Stomach (tissue), 9 donors: ENCODE measurements around the gene MYO1H. TPM values are rescaled to one million over a fixed set of nuclear protein-coding genes. Genes with fewer than 3 reads are reported as not detected.

Source experiments
- DNase-seq, 2 donors: peaks; one replicate each; pipeline versions ENCODE4 v3.0.0 to v3.0.0-alpha.2; 2013 to 2019
- H3K27ac ChIP-seq, 5 donors: fragments of 200-600 bp in 4 of 5; sonication (generic) in 4 of 5; one replicate each; pipeline ENCODE4 v1.5.1; 2013 to 2019; ENCODE audit warnings: mild to moderate bottlenecking in 1 of 5, moderate library complexity in 1 of 5
- H3K27me3 ChIP-seq, 3 donors: fragments of 200-600 bp; sonication (generic); one replicate each; pipeline ENCODE4 v1.5.1; 2017 to 2019; ENCODE audit warnings: mixed run types in 1 of 3
- H3K36me3 ChIP-seq, 4 donors: fragments of 200-600 bp; sonication (generic); 1 replicate in 3 of 4; 2 replicates in 1 of 4; pipeline ENCODE4 v1.5.1; 2016 to 2019
- H3K4me1 ChIP-seq, 4 donors: fragments of 200-600 bp; sonication (generic); one replicate each; pipeline ENCODE4 v1.5.1; 2016 to 2019
- H3K4me3 ChIP-seq, 4 donors: fragments of 200-600 bp; sonication (generic) in 3 of 4; one replicate each; pipeline ENCODE4 v1.5.1; 2016 to 2019; ENCODE audit warnings: mild to moderate bottlenecking in 1 of 4
- H3K9me3 ChIP-seq, 4 donors: fragments of 200-600 bp; sonication (generic); one replicate each; pipeline ENCODE4 v1.5.1; 2016 to 2019
- EP300 ChIP-seq: sonication (generic); formaldehyde crosslinking; IDR thresholded peaks from one replicate; pipeline ENCODE4 v1.6.1; 2017; ENCODE audit warnings: antibody characterized with exemption
- POLR2A ChIP-seq, 4 donors: fragments of 450-650 bp; IDR thresholded peaks; one replicate each; pipeline ENCODE4 v1.6.1; 2016; ENCODE audit warnings: antibody characterized with exemption in 4 of 4, control low read depth in 2 of 4, mild to moderate bottlenecking in 1 of 4, moderate library complexity in 1 of 4
- POLR2AphosphoS5 ChIP-seq, 3 donors: sonication (generic); formaldehyde crosslinking; IDR thresholded peaks; one replicate each; pipeline ENCODE4 v1.6.1; 2016; ENCODE audit warnings: antibody characterized with exemption in 3 of 3
- WGBS, 5 donors: extraction: QIAGEN DNeasy Blood & Tissue Kit in 3 of 5; methylation state at CpG; one replicate each; pipeline versions ENCODE4 v1.1.5 to v1.1.7; 2013 to 2018; 5-methylcytosine and 5-hydroxymethylcytosine counted together
- intact Hi-C: fragments of 100-400 bp; cut with DNase I; formaldehyde crosslinking; loops from one replicate; pipeline ENCODE4 v1.15.1; 2023; ENCODE audit warnings: low total_unique reads
- polyA plus RNA-seq, 3 donors: library from polyadenylated mRNA; stranded (reverse); fragments of 200-250 nt; gene quantifications; one replicate each; pipeline ENCODE4 v1.2.3, GENCODE V29; 2013
- total RNA-seq, 5 donors: library from RNA; depleted of rRNA; stranded (reverse); fragments of >200 nt; gene quantifications; one replicate each; pipeline versions ENCODE4 v1.1.0 to v1.2.3, GENCODE V29; 2014 to 2016
- TF ChIP-seq, protein P1 (sequence below), 7 experiments: fragments of 450-650 bp in 4 of 7; fragments of 200-600 bp in 3 of 7; sonication (generic) in 3 of 7; IDR thresholded peaks; one replicate each; pipeline ENCODE4 v1.5.1; 2016 to 2019; ENCODE audit warnings: antibody characterized with exemption in 7 of 7, control low read depth in 2 of 7, mild to moderate bottlenecking in 1 of 7
- donor health status: healthy with polysubstance abuse.
- donor health status: Bipolar disorder and iron deficiency.
- donor health status: healthy.

Gene MYO1H
- total and polyA plus RNA-seq, 8 donors = 0.08 TPM; not detected in 7

GRCh38 chr12:109459247-109459646 is 111.5 kb downstream of the MYO1H start:
- intact Hi-C loops = no loop called here
- Histone ChIP-seq H3K9me3 (no peaks in the 10 kb centered on the region), H3K36me3 (peaks cover 35 to 54% (median 49%) of the 10 kb centered on the region in 4 donors), H3K4me3 (no peak overlapping the region), H3K27me3 (no peaks in the 10 kb centered on the region), H3K4me1 (peaks cover 48 to 68% (median 58%) of the 10 kb centered on the region in 4 donors), H3K27ac (peak overlapping the region in 4 of 5 donors; percentile 93 to 95 (median 94))
- 61 to 78% (median 74%) methylated on average over 6 of the region's 6 CpGs for WGBS, 5 donors
- DNase-seq = no peak
- no peak for TF ChIP-seq POLR2A (IDR thresholded peaks at IDR 0.05)
- TF ChIP-seq EP300 = no peak
- TF ChIP-seq, protein P1, sequence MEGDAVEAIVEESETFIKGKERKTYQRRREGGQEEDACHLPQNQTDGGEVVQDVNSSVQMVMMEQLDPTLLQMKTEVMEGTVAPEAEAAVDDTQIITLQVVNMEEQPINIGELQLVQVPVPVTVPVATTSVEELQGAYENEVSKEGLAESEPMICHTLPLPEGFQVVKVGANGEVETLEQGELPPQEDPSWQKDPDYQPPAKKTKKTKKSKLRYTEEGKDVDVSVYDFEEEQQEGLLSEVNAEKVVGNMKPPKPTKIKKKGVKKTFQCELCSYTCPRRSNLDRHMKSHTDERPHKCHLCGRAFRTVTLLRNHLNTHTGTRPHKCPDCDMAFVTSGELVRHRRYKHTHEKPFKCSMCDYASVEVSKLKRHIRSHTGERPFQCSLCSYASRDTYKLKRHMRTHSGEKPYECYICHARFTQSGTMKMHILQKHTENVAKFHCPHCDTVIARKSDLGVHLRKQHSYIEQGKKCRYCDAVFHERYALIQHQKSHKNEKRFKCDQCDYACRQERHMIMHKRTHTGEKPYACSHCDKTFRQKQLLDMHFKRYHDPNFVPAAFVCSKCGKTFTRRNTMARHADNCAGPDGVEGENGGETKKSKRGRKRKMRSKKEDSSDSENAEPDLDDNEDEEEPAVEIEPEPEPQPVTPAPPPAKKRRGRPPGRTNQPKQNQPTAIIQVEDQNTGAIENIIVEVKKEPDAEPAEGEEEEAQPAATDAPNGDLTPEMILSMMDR (IDR thresholded peaks at IDR 0.05) = no peak
- peak in 1 of 3 donors; percentile 35 for TF ChIP-seq POLR2AphosphoS5 (IDR thresholded peaks at IDR 0.05)

- Histone ChIP-seq H3K9me3 (no peaks in the 10 kb centered on the region), H3K36me3 (peaks cover 22 to 51% (median 42%) of the 10 kb centered on the region in 4 donors), H3K27ac (peak overlapping the region; percentile 48 to 95 (median 93)), H3K27me3 (no peaks in the 10 kb centered on the region), H3K4me1 (peaks cover 49 to 80% (median 65%) of the 10 kb centered on the region in 4 donors), H3K4me3 (no peak overlapping the region)
- DNase-seq = no peak
- WGBS, 5 donors = 91 to 100% (median 96%) methylated on average over 3 to 13 of the region's 13 CpGs
- intact Hi-C loops = no loop called here
- no peak for TF ChIP-seq EP300
- TF ChIP-seq POLR2AphosphoS5 (IDR thresholded peaks at IDR 0.05) = no peak
- TF ChIP-seq POLR2A (IDR thresholded peaks at IDR 0.05) = no peak
- TF ChIP-seq, protein P1 (IDR thresholded peaks at IDR 0.05) = no peak
Measured at GRCh38 chr12:109460538-109460937, 112.8 kb downstream of the MYO1H start.

- H3K27ac ChIP-seq = peak overlapping the region; percentile 77 to 95 (median 93)
- no peaks in the 10 kb centered on the region for H3K9me3 ChIP-seq
- TF ChIP-seq POLR2AphosphoS5 (IDR thresholded peaks at IDR 0.05) = peak in 1 of 3 donors; percentile 38
- TF ChIP-seq POLR2A (IDR thresholded peaks at IDR 0.05) = no peak
- no peak for TF ChIP-seq EP300
- DNase-seq = peak in 1 of 2 donors; percentile 59
- peaks cover 54 to 88% (median 72%) of the 10 kb centered on the region in 4 donors for H3K4me1 ChIP-seq
- H3K4me3 ChIP-seq = no peak overlapping the region
- peaks cover 15 to 51% (median 42%) of the 10 kb centered on the region in 4 donors for H3K36me3 ChIP-seq
- intact Hi-C loops = no loop called here
- H3K27me3 ChIP-seq = no peaks in the 10 kb centered on the region
- 57 to 74% (median 63%) methylated on average over 7 to 8 of the region's 8 CpGs for WGBS, 5 donors
Measured at GRCh38 chr12:109461049-109461845, 113.5 kb downstream of the MYO1H start.

DNA sequence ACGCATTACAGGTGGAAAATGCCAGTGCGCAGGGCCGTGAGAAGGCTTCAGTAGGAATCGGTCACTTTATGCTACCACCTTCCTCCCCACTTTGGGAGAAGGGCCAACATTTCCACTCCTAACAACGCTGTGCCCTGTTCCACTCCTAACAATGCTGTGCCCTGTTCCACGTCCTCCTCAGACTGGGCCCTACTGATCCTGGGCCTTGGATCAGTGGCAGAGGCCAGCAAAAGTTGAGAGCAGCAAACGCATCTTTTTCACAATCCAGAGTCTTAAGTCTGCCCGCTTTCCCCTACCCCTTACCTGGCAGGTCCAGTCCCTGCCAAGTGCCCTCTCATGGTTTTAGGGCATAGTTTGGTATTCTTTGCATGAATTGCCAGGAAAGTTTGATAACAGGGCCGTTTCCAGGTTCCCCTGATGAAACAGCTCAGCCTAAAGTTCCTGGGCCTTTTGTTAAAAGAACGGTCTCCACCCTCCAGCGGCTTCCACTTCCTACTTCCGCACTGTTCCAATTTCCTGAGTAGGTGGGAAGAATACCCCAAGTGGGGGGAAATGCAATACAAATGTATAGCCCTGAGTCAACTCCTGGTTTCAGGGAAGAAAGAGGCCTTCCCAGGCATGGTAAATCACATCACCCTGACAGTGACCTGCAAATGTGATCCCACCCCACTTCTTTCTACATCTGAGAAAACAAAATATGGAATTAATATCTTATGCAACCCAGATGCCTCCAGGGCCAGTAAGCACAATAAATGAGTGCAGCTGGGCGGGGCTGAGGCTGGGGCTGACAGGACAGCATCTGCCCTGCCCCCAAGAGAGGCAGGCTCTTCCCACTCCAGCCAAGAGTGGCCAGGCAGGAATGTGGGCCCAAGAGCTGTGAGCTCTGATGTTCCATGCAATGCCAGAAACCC is 114.4 kb downstream of the MYO1H start:
- 45 to 63% (median 57%) methylated on average over 13 of the region's 13 CpGs for WGBS, 5 donors
- Histone ChIP-seq H3K27ac (peak overlapping the region; percentile 77 to 95 (median 93)), H3K27me3 (no peaks in the 10 kb centered on the region), H3K4me3 (no peak overlapping the region), H3K9me3 (no peaks in the 10 kb centered on the region), H3K36me3 (peaks cover 10 to 51% (median 41%) of the 10 kb centered on the region in 4 donors), H3K4me1 (peaks cover 62 to 96% (median 81%) of the 10 kb centered on the region in 4 donors)
- intact Hi-C loops = no loop called here
- peak; percentile 52 to 83 for DNase-seq
- TF ChIP-seq EP300 (no peak), POLR2A (IDR thresholded peaks at IDR 0.05) (no peak), POLR2AphosphoS5 (IDR thresholded peaks at IDR 0.05) (peak; percentile 49 to 75 (median 74))
- TF ChIP-seq, protein P1 (IDR thresholded peaks at IDR 0.05) = no peak
